HUES6 (cell line): ENCODE data around the gene MUC16.

Source experiments
- H3K27ac ChIP-seq: 2 replicates; pipeline ENCODE4 v1.7.0; 2013; ENCODE audit warnings: low read depth, mild to moderate bottlenecking, low read length, inconsistent platforms
- H3K27me3 ChIP-seq: 2 replicates; pipeline ENCODE4 v1.6.1; 2013; ENCODE audit warnings: low read length; ENCODE audit not compliant: control insufficient read depth, insufficient read depth
- H3K36me3 ChIP-seq: 2 replicates; pipeline ENCODE4 v1.6.1; 2013; ENCODE audit warnings: low read length; ENCODE audit not compliant: control insufficient read depth, insufficient read depth
- H3K4me1 ChIP-seq: 2 replicates; pipeline ENCODE4 v1.6.1; 2013; ENCODE audit warnings: low read length; ENCODE audit not compliant: control insufficient read depth, insufficient read depth
- H3K4me3 ChIP-seq: 2 replicates; pipeline ENCODE4 v1.5.1; 2013; ENCODE audit warnings: low read depth, low read length
- H3K9ac ChIP-seq: one replicate; pipeline ENCODE4 v1.6.1; 2013; ENCODE audit warnings: mild to moderate bottlenecking, low read length
- H3K9me3 ChIP-seq: 2 replicates; pipeline ENCODE4 v1.6.1; 2013; ENCODE audit warnings: low read depth, low read length; ENCODE audit not compliant: control insufficient read depth, insufficient read depth

Gene MUC16

DNA sequence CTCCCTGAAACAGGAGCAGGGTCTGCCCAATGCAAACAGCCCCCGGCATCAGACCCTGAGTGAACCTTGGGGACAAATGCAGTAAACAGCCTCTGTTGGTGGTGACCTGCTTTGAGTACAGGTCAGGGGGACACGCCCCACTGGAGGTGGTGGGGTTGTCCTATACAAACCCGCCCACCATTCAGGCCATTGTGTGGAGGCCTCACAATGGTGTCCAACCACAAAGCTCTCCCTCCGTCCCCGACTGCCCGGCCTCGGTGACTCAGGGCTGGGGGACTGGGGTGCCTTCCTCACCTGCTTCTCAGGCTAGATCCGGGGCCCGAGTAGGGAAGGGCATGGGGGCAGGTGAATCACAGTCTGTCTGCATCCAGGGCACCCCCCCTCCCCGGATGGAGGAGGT lies 1.5 kb downstream of the MUC16 start:
- Histone ChIP-seq H3K9me3 (no peaks in the 10 kb centered on the region), H3K4me3 (no peak overlapping the region), H3K36me3 (no peaks in the 10 kb centered on the region), H3K27ac (no peak overlapping the region), H3K27me3 (no peaks in the 10 kb centered on the region), H3K4me1 (no peaks in the 10 kb centered on the region; the same call in 1 of the 2 replicates), H3K9ac (no peak overlapping the region)

DNA sequence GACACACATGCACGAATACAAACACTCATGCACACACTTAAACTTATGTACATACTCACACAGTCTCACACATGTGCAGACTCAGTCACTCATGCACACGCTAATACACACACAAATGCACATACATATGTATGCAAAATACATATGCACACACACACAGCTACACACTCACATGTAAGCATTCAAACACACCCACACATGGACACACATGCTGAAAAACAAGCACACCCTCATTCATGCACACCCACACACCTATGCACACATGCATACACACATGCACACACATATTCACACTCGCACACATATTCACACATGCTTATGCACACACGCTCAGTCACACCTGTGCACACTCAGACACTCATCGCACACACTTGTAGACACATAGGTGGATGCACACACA lies 9.3 kb downstream of the MUC16 start:
- H3K4me3 ChIP-seq = no peak overlapping the region
- H3K27me3 ChIP-seq = no peaks in the 10 kb centered on the region
- H3K4me1 ChIP-seq = no peaks in the 10 kb centered on the region
- no peaks in the 10 kb centered on the region for H3K36me3 ChIP-seq
- H3K9me3 ChIP-seq = no peaks in the 10 kb centered on the region; the same call in 1 of the 2 replicates
- H3K9ac ChIP-seq = no peak overlapping the region
- H3K27ac ChIP-seq = no peak overlapping the region

DNA sequence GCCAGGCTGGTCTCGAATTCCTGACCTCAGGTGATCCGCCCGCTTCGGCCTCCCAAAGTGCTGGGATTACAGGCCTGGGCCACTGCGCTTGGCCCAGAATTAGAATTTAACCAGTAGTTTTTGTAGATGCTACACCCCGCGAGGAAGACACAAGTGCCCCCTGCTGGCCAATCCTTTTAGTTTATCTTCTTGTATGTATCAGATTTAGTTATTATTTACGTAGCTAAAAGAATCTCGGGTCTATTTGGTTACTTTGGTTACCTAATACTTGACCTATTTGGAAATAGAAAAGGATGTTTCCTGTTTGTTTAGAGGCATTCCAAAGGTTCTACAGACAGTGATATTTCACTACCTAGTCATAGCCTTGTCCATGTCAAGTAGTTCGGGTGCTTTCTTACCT lies 22.0 kb downstream of the MUC16 start:
- Histone ChIP-seq H3K4me3 (no peak overlapping the region), H3K9me3 (no peaks in the 10 kb centered on the region; the same call in 1 of the 2 replicates), H3K27ac (no peak overlapping the region), H3K36me3 (no peaks in the 10 kb centered on the region), H3K27me3 (no peaks in the 10 kb centered on the region), H3K4me1 (no peaks in the 10 kb centered on the region), H3K9ac (no peak overlapping the region)

DNA sequence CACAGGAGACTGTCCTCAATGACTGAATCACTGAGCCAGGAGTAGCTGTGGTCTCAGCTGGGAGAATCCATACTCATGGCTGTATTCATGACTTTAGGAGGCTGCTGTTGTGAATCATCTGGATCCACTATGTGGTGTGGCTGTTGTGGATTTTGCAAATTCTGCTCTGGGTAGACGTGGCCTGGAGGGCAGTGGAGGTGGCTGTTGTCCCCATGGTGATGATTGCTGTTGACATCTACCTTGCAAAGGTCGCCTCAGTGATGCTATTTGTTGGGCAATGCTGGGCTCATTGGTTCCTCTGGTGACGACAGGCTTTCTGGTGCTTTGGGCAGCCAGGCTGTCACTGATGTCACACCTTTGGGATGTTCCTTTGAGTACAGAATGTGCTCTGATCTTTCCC lies 23.9 kb downstream of the MUC16 start:
- Histone ChIP-seq H3K36me3 (no peaks in the 10 kb centered on the region), H3K9me3 (no peaks in the 10 kb centered on the region; the same call in 1 of the 2 replicates), H3K27me3 (no peaks in the 10 kb centered on the region), H3K4me1 (no peaks in the 10 kb centered on the region), H3K4me3 (no peak overlapping the region), H3K27ac (no peak overlapping the region), H3K9ac (no peak overlapping the region)

DNA sequence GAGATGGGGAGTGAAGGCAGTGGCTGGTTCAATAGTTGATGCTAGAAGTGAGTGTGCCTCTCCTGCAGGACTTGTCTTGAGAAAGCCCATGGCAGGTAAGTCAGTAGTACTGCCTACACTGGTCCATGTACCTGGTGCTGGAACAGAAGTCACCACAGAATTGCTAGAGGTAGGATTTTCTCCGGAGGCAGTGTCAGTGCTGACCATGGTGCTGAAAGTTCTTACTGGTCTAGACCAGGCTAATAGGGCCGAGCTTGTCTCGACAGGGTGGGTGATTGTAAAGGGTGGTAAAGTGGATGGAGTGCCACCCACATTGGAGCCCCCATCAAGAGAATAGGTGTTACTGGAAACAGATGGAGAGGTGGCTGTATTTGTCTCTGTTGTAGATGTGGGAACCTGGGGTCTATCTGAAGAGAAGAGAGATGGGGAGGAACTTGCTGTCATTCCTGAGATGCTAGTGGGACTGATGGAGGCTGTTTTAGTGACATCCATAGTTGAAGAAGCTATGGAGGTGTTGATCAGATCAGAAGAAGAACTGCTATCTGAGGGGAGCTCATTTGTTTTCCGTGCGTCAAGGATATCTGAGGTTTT lies 36.6 kb downstream of the MUC16 start:
- Histone ChIP-seq H3K4me3 (no peak overlapping the region), H3K36me3 (no peaks in the 10 kb centered on the region), H3K27me3 (no peaks in the 10 kb centered on the region; the same call in 1 of the 2 replicates), H3K9ac (no peak overlapping the region), H3K9me3 (peaks cover 66% of the 10 kb centered on the region; the same call in 1 of the 2 replicates), H3K27ac (no peak overlapping the region), H3K4me1 (no peaks in the 10 kb centered on the region)

DNA sequence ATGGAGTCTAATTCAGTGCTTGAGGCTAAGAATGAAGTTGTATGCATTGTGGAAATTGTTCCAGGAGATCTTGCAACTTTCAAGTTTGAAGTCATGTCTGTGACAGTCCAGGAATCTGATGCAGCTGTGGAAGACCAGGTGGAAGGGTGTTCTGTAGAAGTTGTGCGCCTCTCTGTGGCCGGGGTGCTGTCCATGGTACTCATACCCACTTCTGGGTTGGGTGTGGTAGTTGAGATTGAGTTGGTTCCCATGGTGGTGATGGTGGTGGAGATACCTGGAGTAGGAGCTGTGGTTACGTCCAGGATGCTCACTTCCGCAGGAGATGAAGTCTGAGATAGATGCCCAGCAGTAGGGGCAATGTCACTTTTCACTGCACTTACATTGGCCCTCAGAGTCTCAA lies 44.3 kb downstream of the MUC16 start:
- Histone ChIP-seq H3K27ac (no peak overlapping the region), H3K4me3 (no peak overlapping the region), H3K9me3 (peaks cover 75% of the 10 kb centered on the region; the same call in 1 of the 2 replicates), H3K4me1 (no peaks in the 10 kb centered on the region), H3K27me3 (no peaks in the 10 kb centered on the region; the same call in 1 of the 2 replicates), H3K36me3 (no peaks in the 10 kb centered on the region), H3K9ac (no peak overlapping the region)
